ENCODE results near the gene FGG. TPM values are rescaled to one million over a fixed set of nuclear protein-coding genes. Genes with fewer than 3 reads are reported as not detected.

Gene FGG
- total and polyA plus RNA-seq, 2 donors (not counting 1 experiment from before 2014, with no cell fraction given) = not detected

DNA sequence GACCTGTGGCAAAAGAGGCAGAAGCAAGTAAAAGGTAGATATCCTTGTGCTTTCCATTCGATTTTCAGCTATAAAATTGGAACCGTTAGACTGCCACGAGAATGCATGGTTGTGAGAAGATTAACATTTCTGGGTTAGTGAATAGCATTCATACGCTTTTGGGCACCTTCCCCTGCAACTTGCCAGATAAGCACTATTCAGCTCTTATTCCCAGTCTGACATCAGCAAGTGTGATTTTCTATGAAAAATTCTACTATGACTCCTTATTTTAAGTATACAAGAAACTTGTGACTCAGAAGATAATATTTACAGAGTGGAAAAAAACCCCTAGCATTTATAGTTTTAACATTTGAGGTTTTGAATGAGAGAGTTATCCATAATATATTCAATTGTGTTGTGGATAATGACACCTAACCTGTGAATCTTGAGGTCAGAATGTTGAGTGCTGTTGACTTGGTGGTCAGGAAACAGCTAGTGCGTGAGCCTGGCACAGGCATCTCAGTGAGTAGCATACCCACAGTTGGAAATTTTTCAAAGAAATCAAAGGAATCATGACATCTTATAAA lies 45.7 kb downstream of the FGG start:
- intact Hi-C loops (cut with micrococcal nuclease) = no loop called here

DNA sequence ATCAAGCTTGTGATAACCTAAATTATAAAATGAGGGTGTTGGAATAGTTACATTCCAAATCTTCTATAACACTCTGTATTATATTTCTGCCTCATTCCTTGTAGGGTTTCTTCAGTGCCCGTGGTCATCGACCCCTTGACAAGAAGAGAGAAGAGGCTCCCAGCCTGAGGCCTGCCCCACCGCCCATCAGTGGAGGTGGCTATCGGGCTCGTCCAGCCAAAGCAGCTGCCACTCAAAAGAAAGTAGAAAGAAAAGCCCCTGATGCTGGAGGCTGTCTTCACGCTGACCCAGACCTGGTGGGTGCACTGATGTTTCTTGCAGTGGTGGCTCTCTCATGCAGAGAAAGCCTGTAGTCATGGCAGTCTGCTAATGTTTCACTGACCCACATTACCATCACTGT lies 46.8 kb downstream of the FGG start:
- intact Hi-C loops (cut with micrococcal nuclease) = no loop called here
- ATAC-seq (ENCODE audit: low read depth) (no peak), DNase-seq (no peak)
- H3K36me3 ChIP-seq (replicated peaks in 1 of 2; ENCODE audit: control extremely low read depth in 1 of 2, control insufficient read depth in 1 of 2, extremely low read depth in 1 of 2, insufficient read depth in 2 of 2, low read length in 1 of 2) = no peaks in the 10 kb centered on the region
- H4K20me1 ChIP-seq (ENCODE audit: control insufficient read depth, insufficient read depth, low read length, poor library complexity, severe bottlenecking) = no peaks in the 10 kb centered on the region
- H3K27me3 ChIP-seq (replicated peaks in 1 of 4; ENCODE audit: control extremely low read depth in 1 of 4, control insufficient read depth in 3 of 4, insufficient read depth in 4 of 4, low read length in 3 of 4) = peaks cover 0 to 2% (median 0%) of the 10 kb centered on the region in 4 experiments
- H3K9ac ChIP-seq (ENCODE audit: low read length) = no peak overlapping the region
- no peak overlapping the region for H2AFZ ChIP-seq (ENCODE audit: insufficient read depth, low read depth, low read length, poor library complexity, severe bottlenecking)
- TF ChIP-seq, protein P1, sequence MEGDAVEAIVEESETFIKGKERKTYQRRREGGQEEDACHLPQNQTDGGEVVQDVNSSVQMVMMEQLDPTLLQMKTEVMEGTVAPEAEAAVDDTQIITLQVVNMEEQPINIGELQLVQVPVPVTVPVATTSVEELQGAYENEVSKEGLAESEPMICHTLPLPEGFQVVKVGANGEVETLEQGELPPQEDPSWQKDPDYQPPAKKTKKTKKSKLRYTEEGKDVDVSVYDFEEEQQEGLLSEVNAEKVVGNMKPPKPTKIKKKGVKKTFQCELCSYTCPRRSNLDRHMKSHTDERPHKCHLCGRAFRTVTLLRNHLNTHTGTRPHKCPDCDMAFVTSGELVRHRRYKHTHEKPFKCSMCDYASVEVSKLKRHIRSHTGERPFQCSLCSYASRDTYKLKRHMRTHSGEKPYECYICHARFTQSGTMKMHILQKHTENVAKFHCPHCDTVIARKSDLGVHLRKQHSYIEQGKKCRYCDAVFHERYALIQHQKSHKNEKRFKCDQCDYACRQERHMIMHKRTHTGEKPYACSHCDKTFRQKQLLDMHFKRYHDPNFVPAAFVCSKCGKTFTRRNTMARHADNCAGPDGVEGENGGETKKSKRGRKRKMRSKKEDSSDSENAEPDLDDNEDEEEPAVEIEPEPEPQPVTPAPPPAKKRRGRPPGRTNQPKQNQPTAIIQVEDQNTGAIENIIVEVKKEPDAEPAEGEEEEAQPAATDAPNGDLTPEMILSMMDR (IDR thresholded peaks at IDR 0.05) = no peak
- TF ChIP-seq EZH2 (IDR thresholded peaks at IDR 0.05; ENCODE audit: borderline replicate concordance, insufficient read depth, low read depth, low read length, poor library complexity, severe bottlenecking) = no peak
- ChIA-PET POLR2A (no interaction called here), CTCF (interaction anchor here (1.4 kb wide), 1 partner anchor 53 kb away, joined by 4 read pairs; no protein-coding TSS in a partner anchor)
- no peak overlapping the region for H3K27ac ChIP-seq (ENCODE audit: low read length in 2 of 2)
- no peaks in the 10 kb centered on the region for H3K9me3 ChIP-seq (ENCODE audit: control extremely low read depth in 1 of 3, control insufficient read depth in 2 of 3, insufficient read depth in 1 of 3, low read length in 2 of 3)
- H3K4me3 Mint-ChIP-seq = no peak overlapping the region
- WGBS (ENCODE audit: insufficient coverage) = 89% methylated on average over 3 of the region's 6 CpGs
- H3K79me2 ChIP-seq (ENCODE audit: control insufficient read depth, insufficient read depth, low read length) = no peaks in the 10 kb centered on the region
- peaks cover 14% of the 10 kb centered on the region for H3K27me3 Mint-ChIP-seq
- no peaks in the 10 kb centered on the region for H3K9me3 Mint-ChIP-seq (ENCODE audit: insufficient read depth)
- H3K4me1 ChIP-seq (ENCODE audit: control insufficient read depth in 2 of 2, insufficient read depth in 2 of 2, low read length in 2 of 2) = no peaks in the 10 kb centered on the region
- H3K4me3 ChIP-seq (ENCODE audit: control extremely low read depth in 1 of 5, extremely low read depth in 1 of 5, insufficient read depth in 1 of 5, low read depth in 2 of 5, low read length in 4 of 5) = no peak overlapping the region
- no peak overlapping the region for H3K27ac Mint-ChIP-seq
- no peaks in the 10 kb centered on the region for H3K4me1 Mint-ChIP-seq
- H3K4me2 ChIP-seq (replicated peaks; ENCODE audit: low read depth, low read length, poor library complexity, severe bottlenecking) = no peak overlapping the region

More for the DNA sequence above, 45.7 kb downstream of the FGG start:
- ChIA-PET POLR2A (no interaction called here), CTCF (no interaction called here)
- H3K4me2 ChIP-seq (replicated peaks; ENCODE audit: low read depth, low read length, poor library complexity, severe bottlenecking) = no peak overlapping the region
- Mint-ChIP-seq H3K4me1 (no peaks in the 10 kb centered on the region), H3K4me3 (no peak overlapping the region), H3K27ac (no peak overlapping the region), H3K9me3 (ENCODE audit: insufficient read depth) (no peaks in the 10 kb centered on the region), H3K27me3 (peaks cover 19% of the 10 kb centered on the region)
- no peak overlapping the region for H2AFZ ChIP-seq (ENCODE audit: insufficient read depth, low read depth, low read length, poor library complexity, severe bottlenecking)
- 70% methylated on average over 2 of the region's 5 CpGs for WGBS (ENCODE audit: insufficient coverage)
- H3K27me3 ChIP-seq (replicated peaks in 1 of 4; ENCODE audit: control extremely low read depth in 1 of 4, control insufficient read depth in 3 of 4, insufficient read depth in 4 of 4, low read length in 3 of 4) = peaks cover 0 to 2% (median 0%) of the 10 kb centered on the region in 4 experiments
- ATAC-seq (ENCODE audit: low read depth) (no peak), DNase-seq (no peak)
- H4K20me1 ChIP-seq (ENCODE audit: control insufficient read depth, insufficient read depth, low read length, poor library complexity, severe bottlenecking) = no peaks in the 10 kb centered on the region
- no peaks in the 10 kb centered on the region for H3K79me2 ChIP-seq (ENCODE audit: control insufficient read depth, insufficient read depth, low read length)
- H3K36me3 ChIP-seq (replicated peaks in 1 of 2; ENCODE audit: control extremely low read depth in 1 of 2, control insufficient read depth in 1 of 2, extremely low read depth in 1 of 2, insufficient read depth in 2 of 2, low read length in 1 of 2) = no peaks in the 10 kb centered on the region
- no peaks in the 10 kb centered on the region for H3K9me3 ChIP-seq (ENCODE audit: control extremely low read depth in 1 of 3, control insufficient read depth in 2 of 3, insufficient read depth in 1 of 3, low read length in 2 of 3)
- no peaks in the 10 kb centered on the region for H3K4me1 ChIP-seq (ENCODE audit: control insufficient read depth in 2 of 2, insufficient read depth in 2 of 2, low read length in 2 of 2)
- no peak overlapping the region for H3K27ac ChIP-seq (ENCODE audit: low read length in 2 of 2)
- TF ChIP-seq EZH2 (IDR thresholded peaks at IDR 0.05; ENCODE audit: borderline replicate concordance, insufficient read depth, low read depth, low read length, poor library complexity, severe bottlenecking) = no peak
- TF ChIP-seq, protein P1 (IDR thresholded peaks at IDR 0.05) = no peak
- no peak overlapping the region for H3K4me3 ChIP-seq (ENCODE audit: control extremely low read depth in 1 of 5, extremely low read depth in 1 of 5, insufficient read depth in 1 of 5, low read depth in 2 of 5, low read length in 4 of 5)
- H3K9ac ChIP-seq (ENCODE audit: low read length) = no peak overlapping the region

Data from B cell (primary cell).